IMR-90 (cell line): ENCODE data around the gene CSAG1. TPM values are rescaled to one million over a fixed set of nuclear protein-coding genes. Genes with fewer than 3 reads are reported as not detected.

ENCODE experiments used
- ATAC-seq: fragments of 200-7000 bp; cut with Tn5 transposase; 2 replicates; pipeline ENCODE4 v1.9.1; 2020; ENCODE audit warnings: low read depth, mild to moderate bottlenecking, moderate library complexity
- BruUV-seq: library from RNA; stranded (reverse); fragments of 400-500 nt; replicated peaks from 2 replicates; lab custom pipeline; 2021; lab: Mats Ljungman, UMichigan
- CTCF ChIA-PET: fragments of 300-600 bp; formaldehyde crosslinking; extraction: SDS; loops from one replicate; lab custom pipeline; 2021; ENCODE audit warnings: antibody characterized with exemption; lab: Yijun Ruan, JAX
- POLR2A ChIA-PET: fragments of 300-600 bp; sonication (Branson Sonifier 250); formaldehyde crosslinking; loops from one replicate; lab custom pipeline; 2022; ENCODE audit warnings: antibody characterized with exemption; ENCODE audit not compliant: unreplicated experiment; lab: Charles Lee
- DNase-seq: peaks from one replicate; pipeline ENCODE4 v3.0.0; 2013
- H2AFZ ChIP-seq: replicated peaks from 2 replicates; pipeline ENCODE3; 2013; ENCODE audit warnings: low read length, mild to moderate bottlenecking; ENCODE audit not compliant: poor library complexity
- H2AK5ac ChIP-seq: 2 replicates; pipeline ENCODE4 v1.6.1; 2013; ENCODE audit warnings: low read depth, low read length, inconsistent platforms
- H2AK9ac ChIP-seq: replicated peaks from 2 replicates; pipeline ENCODE3; 2013; ENCODE audit warnings: mild to moderate bottlenecking, low read depth, low read length, moderate library complexity; ENCODE audit not compliant: poor library complexity
- H2BK120ac ChIP-seq: 2 replicates; pipeline ENCODE4 v1.6.1; 2013; ENCODE audit warnings: low read depth, low read length, inconsistent platforms
- H2BK15ac ChIP-seq: 3 replicates; pipeline ENCODE4 v1.6.1; 2013; ENCODE audit warnings: low read depth, low read length, inconsistent platforms
- H2BK20ac ChIP-seq: 2 replicates; pipeline ENCODE4 v1.6.1; 2013; ENCODE audit warnings: low read depth, mild to moderate bottlenecking, inconsistent platforms, low read length, moderate library complexity
- H2BK5ac ChIP-seq: 2 replicates; pipeline ENCODE4 v1.6.1; 2013; ENCODE audit warnings: mild to moderate bottlenecking, low read depth, low read length, inconsistent platforms; ENCODE audit not compliant: poor library complexity, severe bottlenecking
- H3K14ac ChIP-seq: replicated peaks from 2 replicates; pipeline ENCODE4 v1.6.1; 2013; ENCODE audit warnings: low read depth, low read length, inconsistent platforms
- H3K18ac ChIP-seq: 2 replicates; pipeline ENCODE4 v1.6.1; 2013; ENCODE audit warnings: low read depth, low read length, control low read depth
- H3K23ac ChIP-seq: 2 replicates; pipeline ENCODE4 v1.6.1; 2013; ENCODE audit warnings: low read depth, low read length, inconsistent platforms
- H3K27ac ChIP-seq: 2 replicates; pipeline ENCODE4 v1.5.1; 2013; ENCODE audit warnings: mild to moderate bottlenecking, control low read depth, low read length; ENCODE audit not compliant: insufficient read depth
- H3K27me3 ChIP-seq: 2 replicates; pipeline ENCODE4 v1.6.1; 2013; ENCODE audit warnings: low read length; ENCODE audit not compliant: control insufficient read depth, insufficient read depth
- H3K36me3 ChIP-seq: 2 replicates; pipeline ENCODE4 v1.6.1; 2013; ENCODE audit warnings: low read length, mixed read lengths; ENCODE audit not compliant: control insufficient read depth, insufficient read depth
- H3K4ac ChIP-seq: 2 replicates; pipeline ENCODE4 v1.6.1; 2013; ENCODE audit warnings: low read depth, low read length, inconsistent platforms
- H3K4me1 ChIP-seq: 2 replicates; pipeline ENCODE4 v1.6.1; 2013; ENCODE audit warnings: low read length, mixed read lengths; ENCODE audit not compliant: control insufficient read depth, insufficient read depth
- H3K4me2 ChIP-seq: 2 replicates; pipeline ENCODE4 v1.6.1; 2013; ENCODE audit warnings: low read depth, mild to moderate bottlenecking, control low read depth, low read length, moderate library complexity
- H3K4me3 ChIP-seq: 2 replicates; pipeline ENCODE4 v1.5.1; 2013; ENCODE audit warnings: low read depth, mild to moderate bottlenecking, control low read depth, low read length, moderate library complexity; ENCODE audit not compliant: insufficient read depth
- H3K56ac ChIP-seq: 2 replicates; pipeline ENCODE4 v1.6.1; 2013; ENCODE audit warnings: low read length, inconsistent platforms; ENCODE audit not compliant: insufficient read depth; ENCODE audit errors: extremely low read depth
- H3K79me1 ChIP-seq, 2 experiments: 2 replicates each; pipeline ENCODE4 v1.6.1; 2013; ENCODE audit warnings: low read length in 2 of 2, inconsistent platforms in 1 of 2, low read depth in 1 of 2
- H3K9ac ChIP-seq: 2 replicates; pipeline ENCODE4 v1.6.1; 2013; ENCODE audit warnings: low read depth, low read length, control low read depth
- H3K9me1 ChIP-seq: 2 replicates; pipeline ENCODE4 v1.6.1; 2013; ENCODE audit warnings: low read length, inconsistent platforms; ENCODE audit not compliant: insufficient read depth
- H3K9me3 ChIP-seq: 2 replicates; pipeline ENCODE4 v1.6.1; 2013; ENCODE audit warnings: low read length; ENCODE audit not compliant: control insufficient read depth, insufficient read depth
- H4K20me1 ChIP-seq: 2 replicates; pipeline ENCODE4 v1.6.1; 2013; ENCODE audit warnings: low read length, inconsistent platforms; ENCODE audit not compliant: insufficient read depth
- H4K5ac ChIP-seq: 2 replicates; pipeline ENCODE4 v1.6.1; 2013; ENCODE audit warnings: mild to moderate bottlenecking, low read depth, low read length, control low read depth
- H4K8ac ChIP-seq, 2 experiments: 2 replicates each; pipeline ENCODE4 v1.6.1; 2013; ENCODE audit warnings: low read depth in 2 of 2, low read length in 2 of 2, control low read depth in 1 of 2, inconsistent platforms in 1 of 2
- H4K91ac ChIP-seq: 2 replicates; pipeline ENCODE4 v1.6.1; 2013; ENCODE audit warnings: low read depth, low read length, inconsistent platforms; ENCODE audit not compliant: insufficient read depth
- USF2 ChIP-seq: fragments of 150-350 bp; IDR thresholded peaks from 2 replicates; pipeline ENCODE4 v1.6.1; 2017; ENCODE audit warnings: mild to moderate bottlenecking, antibody characterized with exemption, low read length, low read depth
- WGBS, 2 experiments: methylation state at CpG; one replicate each; pipeline versions ENCODE4 v1.1.5 to v1.1.7; 2013; ENCODE audit warnings: missing lambda C conversion rate in 2 of 2; ENCODE audit not compliant: insufficient read length in 1 of 2; ENCODE audit errors: extremely low coverage in 2 of 2; 5-methylcytosine and 5-hydroxymethylcytosine counted together
- dilution Hi-C: fragments of 300-500 bp; cut with HindIII; formaldehyde crosslinking; loops from one replicate; pipeline ENCODE4 v1.14.3; 2018; ENCODE audit warnings: low sequenced_read_pairs; ENCODE audit not compliant: unreplicated experiment
- in situ Hi-C: fragments of 300-500 bp; cut with MboI; formaldehyde crosslinking; loops from 3 replicates; pipeline ENCODE4 v1.14.3; 2019; ENCODE audit warnings: low sequenced_read_pairs, inconsistent platforms, mixed read lengths
- intact Hi-C: fragments of 100-400 bp; cut with micrococcal nuclease; formaldehyde crosslinking; loops from 2 replicates; pipeline ENCODE4 v1.10.0; 2022
- polyA plus RNA-seq, 3 experiments: library from polyadenylated mRNA; depleted of rRNA; stranded (reverse); fragments of >200 nt; gene quantifications; 2 replicates each; pipeline ENCODE4 v1.2.3, GENCODE V29; 2012; ENCODE audit warnings: low replicate concordance in 1 of 3
- total RNA-seq: library from RNA; depleted of rRNA; stranded (reverse); fragments of >200 nt; gene quantifications from 2 replicates; pipeline ENCODE4 v1.2.3, GENCODE V29; 2012

The CSAG1 gene
- total and polyA plus RNA-seq, 2 of the 4 experiments (the other 2 are of a cell fraction) = not detected

DNA sequence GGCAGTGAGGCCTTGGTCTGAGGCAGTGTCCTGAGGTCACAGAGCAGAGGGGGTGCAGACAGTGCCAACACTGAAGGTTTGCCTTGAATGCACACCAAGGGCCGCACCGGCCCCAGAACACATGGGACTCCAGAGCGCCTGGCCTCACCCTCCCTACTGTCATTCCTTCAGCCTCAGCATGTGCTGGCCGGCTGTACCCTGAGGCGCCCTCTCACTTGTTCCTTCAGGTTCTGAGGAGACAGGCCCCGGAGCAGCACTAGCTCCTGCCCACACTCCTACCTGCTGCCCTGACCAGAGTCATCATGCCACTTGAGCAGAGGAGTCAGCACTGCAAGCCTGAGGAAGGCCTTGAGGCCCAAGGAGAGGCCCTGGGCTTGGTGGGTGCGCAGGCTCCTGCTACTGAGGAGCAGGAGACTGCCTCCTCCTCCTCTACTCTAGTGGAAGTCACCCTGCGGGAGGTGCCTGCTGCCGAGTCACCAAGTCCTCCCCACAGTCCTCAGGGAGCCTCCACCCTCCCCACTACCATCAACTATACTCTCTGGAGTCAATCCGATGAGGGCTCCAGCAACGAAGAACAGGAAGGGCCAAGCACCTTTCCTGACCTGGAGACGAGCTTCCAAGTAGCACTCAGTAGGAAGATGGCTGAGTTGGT, 2.5 kb upstream of the CSAG1 start:
- Histone ChIP-seq H2AK9ac (no peak overlapping the region), H3K9me3 (no peaks in the 10 kb centered on the region; the same call in 1 of the 2 replicates), H2BK120ac (no peak overlapping the region), H2BK15ac (no peak overlapping the region), H2AK5ac (no peak overlapping the region), H3K4ac (no peak overlapping the region), H2BK5ac (no peak overlapping the region), H4K5ac (no peak overlapping the region), H3K4me1 (no peaks in the 10 kb centered on the region), H3K36me3 (no peaks in the 10 kb centered on the region), H3K9ac (no peak overlapping the region), H3K27me3 (no peaks in the 10 kb centered on the region), H2BK20ac (no peak overlapping the region), H4K20me1 (no peaks in the 10 kb centered on the region), H3K23ac (no peak overlapping the region), H3K4me3 (no peak overlapping the region), H3K14ac (no peak overlapping the region), H3K56ac (no peak overlapping the region), H3K27ac (no peak overlapping the region), H3K9me1 (no peaks in the 10 kb centered on the region), H3K4me2 (no peak overlapping the region), H4K91ac (no peak overlapping the region), H2AFZ (no peak overlapping the region), H4K8ac (no peak overlapping the region), H3K79me1 (no peaks in the 10 kb centered on the region), H3K18ac (no peak overlapping the region)
- dilution Hi-C loops (no loop called here), in situ Hi-C loops (no loop called here), intact Hi-C loops (no loop called here)
- BruUV-seq = no TSS peak
- no peak for TF ChIP-seq USF2
- 72% methylated on average over 5 of the region's 12 CpGs; no CpG with 5 or more reads in 1 of the 2 experiments for WGBS, 2 experiments
- ATAC-seq (no peak), DNase-seq (no peak)
- ChIA-PET POLR2A (no interaction called here), CTCF (no interaction called here)
